HG03064 (cell line): Measurements from ENCODE around the gene MAP3K21.

Experiments used
- ATAC-seq: cut with Tn5 transposase; IDR thresholded peaks from one replicate; pipeline ENCODE4 v1.9.1; 2021; ENCODE audit warnings: low read depth; ENCODE audit not compliant: unreplicated experiment

The MAP3K21 gene

GRCh38 chr1:233327651-233328141 is at the start of gene MAP3K21:
Gene MAP3K21, plus strand, starts transcription at chr1:233327724. Its CDS starts 305 bp downstream, at chr1:233328029.
- ATAC-seq, result peak; percentile 30

DNA sequence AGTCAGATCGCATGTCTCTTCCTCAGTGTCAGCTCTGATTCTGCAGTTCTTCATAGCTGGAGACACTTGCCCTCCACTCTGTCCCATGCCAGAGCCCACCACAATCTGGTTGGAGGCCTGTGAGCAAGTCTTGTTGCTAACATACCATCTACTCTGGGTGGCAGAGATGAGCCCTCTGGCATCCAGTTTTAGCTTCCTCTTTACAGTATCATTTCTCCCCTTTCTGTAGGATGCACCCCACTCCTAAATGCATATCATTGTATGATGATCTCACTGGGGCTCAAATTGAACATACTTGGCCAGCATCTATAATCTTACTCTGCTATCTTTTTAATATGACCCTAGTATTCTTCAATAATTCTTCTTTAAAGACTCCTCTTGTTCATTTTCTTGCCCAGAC is 48.9 kb upstream of the MAP3K21 start:
- ATAC-seq, result no peak

DNA sequence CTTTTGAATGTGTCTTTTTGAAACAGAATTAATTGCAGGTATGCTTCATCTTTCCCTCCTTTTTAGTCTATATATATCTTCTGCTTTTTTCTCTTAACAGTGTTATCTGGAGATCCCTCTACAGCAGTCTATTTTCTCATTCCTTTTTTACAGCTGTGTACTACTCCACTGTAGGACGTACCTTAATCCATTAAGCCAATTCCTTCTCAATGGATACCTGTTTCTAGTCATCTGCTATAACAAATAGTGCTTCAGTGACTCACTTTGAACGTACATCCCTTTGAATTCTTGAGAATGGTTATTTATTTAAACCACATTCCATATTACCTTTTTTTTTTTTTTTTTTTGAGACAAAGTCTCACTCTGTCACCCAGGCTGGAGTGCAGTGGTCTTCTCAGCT is 47.6 kb upstream of the MAP3K21 start:
- ATAC-seq, result no peak

GRCh38 chr1:233281711-233282581 is 45.6 kb upstream of the MAP3K21 start:
- peak; percentile 91 for ATAC-seq

DNA sequence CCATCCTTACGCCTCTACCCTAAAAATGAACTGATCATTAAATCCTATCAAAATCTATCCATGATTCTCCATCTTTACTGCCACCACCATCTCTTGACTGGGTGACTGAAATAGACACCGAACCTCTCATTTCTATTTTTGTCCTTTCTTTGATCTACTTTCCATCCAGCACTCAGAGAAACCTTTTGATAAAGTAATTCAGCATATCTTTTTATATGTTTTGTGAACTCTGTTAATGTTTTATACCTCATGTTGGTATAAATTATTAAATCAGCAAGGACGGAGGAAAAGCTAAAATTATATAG is 45.0 kb upstream of the MAP3K21 start:
- ATAC-seq, result no peak

GRCh38 chr1:233289676-233290075 is 37.8 kb upstream of the MAP3K21 start:
- ATAC-seq, result no peak

DNA sequence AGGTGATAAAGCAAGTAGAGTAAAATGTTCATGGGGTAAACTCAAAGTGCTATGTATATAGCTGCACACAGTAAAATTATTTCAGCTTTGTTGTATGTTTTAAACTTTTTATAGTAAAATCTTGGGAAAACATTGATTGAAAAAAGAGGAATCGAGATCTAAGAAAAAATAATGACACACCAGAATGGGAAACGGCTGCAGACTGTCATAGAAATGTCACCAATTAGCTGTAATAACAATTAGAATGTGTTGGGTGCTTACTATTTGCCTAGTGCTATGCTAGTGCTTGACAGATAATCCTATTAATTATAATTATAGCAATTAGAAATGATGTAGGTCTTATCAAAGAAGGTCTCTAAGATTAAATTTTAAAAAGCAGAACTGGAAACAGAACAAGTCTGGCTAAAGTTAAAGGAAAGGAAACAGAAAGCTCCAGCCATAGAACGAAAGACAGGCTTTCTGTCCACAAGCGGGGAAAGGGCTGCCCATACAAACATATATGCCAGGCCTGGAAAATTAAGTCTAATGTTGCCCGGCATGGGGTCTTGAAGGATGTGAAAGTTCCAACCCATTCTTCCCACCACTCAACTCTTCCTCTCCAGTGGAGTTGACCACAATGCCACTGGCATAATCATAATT is 37.0 kb upstream of the MAP3K21 start:
- no peak for ATAC-seq

DNA sequence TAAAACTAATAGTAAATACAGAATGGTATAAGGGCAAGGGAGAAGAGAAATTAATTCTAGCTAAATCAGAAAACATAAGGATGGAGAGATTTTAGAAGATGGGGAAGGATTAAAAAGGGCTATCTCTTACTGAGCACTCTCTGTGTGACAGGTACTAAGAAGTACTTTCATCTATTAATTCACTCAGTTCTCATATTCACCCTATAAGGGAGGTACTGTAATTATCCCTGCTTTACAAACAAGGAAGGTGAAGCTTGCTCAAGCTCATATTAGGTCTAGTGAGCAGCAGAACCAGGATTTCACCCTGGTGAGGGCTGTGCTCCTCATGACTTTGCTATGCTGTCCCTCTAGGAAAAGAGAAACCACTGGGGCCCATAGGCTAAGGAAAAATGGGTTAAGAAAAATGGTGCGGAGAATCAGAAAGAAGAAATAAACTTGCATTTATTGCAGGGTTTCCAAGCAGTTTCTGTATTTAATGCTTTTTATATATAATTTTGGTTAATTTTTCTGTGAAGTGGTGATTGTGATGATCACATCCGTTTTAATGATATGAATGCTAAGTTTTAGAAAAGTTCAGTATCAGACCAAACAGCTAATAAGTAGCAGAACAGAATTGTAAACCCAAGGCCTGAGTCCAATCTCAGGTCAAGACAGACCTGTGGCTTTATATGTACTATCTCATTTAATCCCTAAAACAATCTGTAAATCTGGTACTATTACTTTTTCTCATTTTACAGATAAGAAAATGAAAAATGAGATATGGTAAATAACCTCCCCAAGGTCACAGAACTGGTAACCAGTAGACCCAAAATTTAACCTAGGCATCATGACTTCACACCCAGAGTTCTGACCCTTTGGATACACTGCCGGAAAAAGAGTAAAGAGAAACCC is 33.7 kb upstream of the MAP3K21 start:
- ATAC-seq, result no peak

DNA sequence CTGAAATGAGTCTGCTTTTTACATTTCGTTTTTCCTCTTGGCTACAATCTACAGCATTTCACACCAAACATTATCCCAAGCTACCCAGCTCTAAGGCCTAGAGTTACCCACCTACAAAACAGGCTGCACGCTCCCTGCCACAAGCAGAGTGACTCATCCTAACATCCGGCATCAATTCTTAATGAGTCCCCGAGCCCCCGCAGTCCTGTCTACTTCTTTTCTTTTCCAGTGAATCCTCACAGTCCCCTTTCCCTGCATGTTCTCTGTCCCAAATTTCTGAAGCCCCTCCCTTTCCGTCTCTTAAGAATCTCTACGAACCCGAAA is 32.6 kb upstream of the MAP3K21 start:
- peak; percentile 43 for ATAC-seq

DNA sequence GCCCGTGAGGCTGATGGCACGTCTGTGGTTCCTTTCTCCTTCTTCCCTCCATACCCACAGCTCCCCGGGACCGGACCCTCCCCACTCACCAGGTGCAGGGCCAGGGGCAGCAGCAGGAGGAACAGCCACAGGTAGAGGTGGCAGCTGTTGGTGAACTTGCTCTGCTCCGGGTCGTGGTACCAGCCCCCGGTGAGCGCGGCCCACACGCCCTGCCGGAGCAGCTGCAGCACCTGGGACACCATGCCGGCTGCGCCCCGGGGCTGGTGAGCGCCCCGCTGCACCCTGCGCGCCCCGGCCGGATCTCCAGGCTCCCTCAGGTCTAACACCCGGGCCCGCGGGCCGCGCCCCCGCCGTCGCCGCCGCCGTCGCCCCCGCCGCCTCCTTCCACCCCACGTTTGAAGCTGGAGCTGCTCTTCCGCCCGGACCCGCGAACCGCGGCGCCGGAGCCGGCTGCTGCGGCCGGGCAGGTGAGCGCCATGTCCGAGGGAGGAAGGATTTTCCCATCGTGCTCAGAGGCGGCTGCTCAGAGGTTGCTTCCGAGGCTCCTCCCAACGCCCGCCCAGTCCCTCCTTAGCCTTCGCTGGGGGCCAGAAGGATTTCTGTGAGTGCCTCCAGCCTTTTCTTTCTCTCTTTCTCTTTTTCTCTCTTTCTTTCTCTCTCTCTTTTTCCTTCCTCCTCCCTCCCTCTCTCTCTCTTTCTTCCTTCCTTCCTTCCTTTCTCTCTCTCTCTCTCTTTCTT is 32.1 kb upstream of the MAP3K21 start, which contains the start of gene PCNX2:
PCNX2 (minus strand) TSS at position 489 of the 738 bp plus-strand sequence; CDS start at position 242, 247 bp downstream.
- ATAC-seq, result peak; percentile 81

- ATAC-seq, result no peak
These were observed 31.6 kb upstream of the MAP3K21 start for GRCh38 chr1:233295975-233296322.

DNA sequence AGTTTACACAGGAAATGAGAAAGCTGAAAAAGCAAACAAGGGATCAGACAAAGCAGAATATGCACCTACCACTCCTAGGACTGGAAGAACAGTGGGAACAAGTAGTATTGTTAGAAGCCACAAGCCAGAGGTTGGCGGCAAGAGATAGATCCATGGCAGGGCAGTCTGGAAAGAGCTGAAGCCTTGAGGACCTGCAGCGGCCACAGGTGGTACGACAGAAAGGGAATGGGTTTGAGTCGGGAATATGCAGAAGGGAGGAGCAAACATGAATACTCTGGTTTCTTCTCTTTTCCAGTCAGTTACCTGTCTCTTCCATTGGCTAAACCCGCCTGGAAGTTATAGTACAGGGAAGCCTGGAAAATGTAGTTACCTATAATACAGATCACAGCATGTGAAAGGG is 28.1 kb upstream of the MAP3K21 start:
- no peak for ATAC-seq

GRCh38 chr1:233300326-233300725 is 27.2 kb upstream of the MAP3K21 start:
- ATAC-seq, result no peak

- ATAC-seq, result no peak
These were observed 22.9 kb upstream of the MAP3K21 start for GRCh38 chr1:233304489-233305102.

GRCh38 chr1:233313434-233314155 is 13.9 kb upstream of the MAP3K21 start:
- ATAC-seq, result no peak

DNA sequence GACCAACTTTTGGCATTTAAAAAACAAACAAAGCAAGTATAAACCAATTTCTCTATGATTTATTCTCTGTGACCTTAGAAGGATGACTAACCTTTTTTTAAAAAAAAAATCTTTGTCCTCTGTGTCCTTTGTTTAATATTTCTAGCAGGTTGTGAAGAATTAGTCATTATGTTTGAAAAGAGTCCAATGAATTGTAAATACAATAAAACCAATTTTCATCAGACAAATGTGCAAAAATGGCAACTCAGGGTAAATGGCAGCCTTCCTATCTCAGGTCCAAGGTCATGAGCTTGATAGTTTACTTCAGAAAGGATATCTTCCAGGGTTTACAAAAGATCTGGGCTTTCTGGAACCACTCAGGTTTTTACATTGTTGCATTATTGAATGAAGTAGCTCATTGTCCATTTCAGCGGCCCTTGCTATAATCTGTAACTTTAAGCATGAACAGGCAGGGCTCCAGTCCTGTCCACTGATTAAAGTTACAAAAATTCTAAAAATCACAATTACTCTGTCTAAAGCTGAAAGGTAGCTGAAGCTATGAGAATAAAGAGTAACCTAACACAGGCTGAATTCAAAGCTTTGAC is 11.7 kb upstream of the MAP3K21 start:
- no peak for ATAC-seq

DNA sequence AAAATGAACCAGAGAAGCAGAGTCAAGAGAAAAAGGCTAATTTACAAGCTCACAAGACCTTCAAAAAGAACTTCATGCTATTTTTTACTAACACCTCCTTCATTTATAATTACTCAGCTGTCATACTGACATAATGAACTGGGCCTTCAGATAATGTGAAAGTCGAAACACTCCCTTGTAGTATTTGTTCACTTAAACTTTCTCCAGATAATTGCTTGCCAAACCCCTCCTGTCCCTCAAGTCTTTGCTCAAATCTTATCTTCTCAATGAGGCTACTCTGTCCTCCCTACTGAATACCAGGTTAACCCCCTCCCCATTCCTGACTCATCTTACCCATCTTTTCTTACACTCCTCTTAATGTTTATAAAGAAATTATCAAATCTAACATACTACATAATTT is 11.1 kb upstream of the MAP3K21 start:
- ATAC-seq, result no peak

GRCh38 chr1:233319272-233319671 is 8.3 kb upstream of the MAP3K21 start:
- no peak for ATAC-seq

GRCh38 chr1:233320023-233320422 is 7.5 kb upstream of the MAP3K21 start:
- no peak for ATAC-seq
